GM12891 (cell line): ENCODE results near the gene ZNF493.

Source experiments
- POLR2A ChIP-seq: IDR thresholded peaks from 2 replicates; pipeline ENCODE4 v1.6.1; 2011; ENCODE audit warnings: low read depth, low read length, control low read depth
- POLR2AphosphoS5 ChIP-seq: IDR thresholded peaks from 2 replicates; pipeline ENCODE4 v1.6.1; 2011; ENCODE audit warnings: low read depth, low read length, control low read depth
- SPI1 ChIP-seq: IDR thresholded peaks from 2 replicates; pipeline ENCODE4 v1.6.1; 2011; ENCODE audit warnings: low read depth, low read length, control low read depth
- TAF1 ChIP-seq: IDR thresholded peaks from 2 replicates; pipeline ENCODE4 v1.6.1; 2011; ENCODE audit warnings: low read depth, low read length, control low read depth

- TF ChIP-seq POLR2A (no peak), POLR2AphosphoS5 (no peak), TAF1 (no peak), SPI1 (no peak)
Measured at GRCh38 chr19:21439201-21439751, 42.3 kb downstream of the ZNF493 start.
